A172 (cell line): ENCODE results near the gene CDH8. TPM values are rescaled to one million over a fixed set of nuclear protein-coding genes. Genes with fewer than 3 reads are reported as not detected.

ENCODE experiments used
- DNase-seq: peaks from one replicate; pipeline ENCODE4 v3.0.0-alpha.2; 2015; ENCODE audit warnings: low spot score
- total RNA-seq: library from RNA; depleted of rRNA; stranded (reverse); fragments of >200 nt; shearing (Covaris generic); gene quantifications from 2 replicates; pipeline ENCODE4 v1.2.3, GENCODE V29; 2014

CDH8 gene
- total RNA-seq, 1 experiment from 2014 or later, result 8.2 TPM

- DNase-seq, result no peak
These were observed 381.3 kb downstream of the CDH8 start for GRCh38 chr16:61654962-61655361.

DNA sequence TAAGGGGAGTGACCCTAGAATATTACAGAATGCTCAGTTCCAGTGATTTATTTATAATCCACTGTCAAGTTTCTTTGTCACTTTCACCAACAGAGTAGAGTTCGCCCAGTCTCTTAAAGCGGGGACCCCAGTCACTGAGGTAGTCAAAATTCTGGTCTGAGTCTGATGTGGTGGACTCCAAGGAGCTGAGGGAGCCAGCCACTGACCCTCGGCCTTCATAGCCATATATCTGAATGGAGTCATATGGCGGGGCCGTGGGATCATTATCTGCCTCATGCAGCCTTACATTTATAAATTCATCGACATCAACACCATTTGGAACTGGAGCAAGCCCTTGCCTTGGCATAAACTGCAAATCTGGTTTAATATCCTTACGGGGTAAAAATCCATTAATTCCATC, 382.7 kb downstream of the CDH8 start:
- no peak for DNase-seq

- DNase-seq, result no peak
These were observed 390.7 kb downstream of the CDH8 start for GRCh38 chr16:61645561-61645960.

DNA sequence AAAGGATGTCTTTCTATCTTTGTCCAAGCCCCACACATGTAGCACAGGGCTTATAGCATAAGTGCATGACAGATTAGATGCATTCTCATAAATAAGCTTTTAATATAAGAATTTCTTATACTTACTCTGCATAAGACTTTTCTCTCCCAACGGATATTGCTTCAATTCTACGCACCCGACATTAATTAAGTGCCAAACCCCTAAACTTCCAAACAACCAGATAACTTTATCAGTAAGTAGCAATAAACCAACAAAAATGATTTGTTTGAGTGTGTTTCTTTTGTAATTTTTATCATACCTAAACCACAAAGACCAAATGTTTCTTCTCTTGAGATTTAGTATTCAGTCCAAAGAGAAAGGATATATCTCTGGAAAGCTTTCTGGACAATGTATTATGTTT, 391.5 kb downstream of the CDH8 start:
- no peak for DNase-seq

DNA sequence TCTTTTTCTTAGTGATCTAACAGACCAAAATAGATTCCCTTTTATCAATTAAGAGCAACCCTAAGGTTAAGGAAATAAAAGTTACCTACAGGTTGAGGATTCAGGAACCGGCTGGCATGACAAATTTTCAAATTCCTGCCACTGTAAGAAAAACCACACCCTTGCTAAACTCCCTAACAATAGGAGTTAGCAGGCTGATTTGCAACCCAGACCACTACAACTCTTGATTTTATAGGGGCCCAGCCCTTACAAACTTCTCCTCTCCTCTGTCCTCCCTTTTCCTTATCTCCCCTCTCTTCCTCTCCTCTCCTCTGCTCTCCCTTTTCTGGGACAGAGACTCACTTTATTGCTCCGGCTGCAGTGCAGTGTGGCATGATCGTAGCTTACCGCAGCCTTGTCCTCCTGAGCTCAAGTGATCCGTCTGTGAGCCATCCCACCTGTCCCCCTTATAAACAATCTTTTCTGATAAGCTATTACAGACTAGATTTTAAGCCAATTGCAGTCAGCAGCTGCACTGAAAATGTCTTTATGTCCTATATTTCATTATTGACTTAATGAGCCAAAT, 418.9 kb downstream of the CDH8 start:
- DNase-seq, result no peak

- DNase-seq, result no peak
These were observed 420.1 kb downstream of the CDH8 start for GRCh38 chr16:61616088-61616487.

GRCh38 chr16:61611847-61612491, 424.3 kb downstream of the CDH8 start:
- no peak for DNase-seq

DNA sequence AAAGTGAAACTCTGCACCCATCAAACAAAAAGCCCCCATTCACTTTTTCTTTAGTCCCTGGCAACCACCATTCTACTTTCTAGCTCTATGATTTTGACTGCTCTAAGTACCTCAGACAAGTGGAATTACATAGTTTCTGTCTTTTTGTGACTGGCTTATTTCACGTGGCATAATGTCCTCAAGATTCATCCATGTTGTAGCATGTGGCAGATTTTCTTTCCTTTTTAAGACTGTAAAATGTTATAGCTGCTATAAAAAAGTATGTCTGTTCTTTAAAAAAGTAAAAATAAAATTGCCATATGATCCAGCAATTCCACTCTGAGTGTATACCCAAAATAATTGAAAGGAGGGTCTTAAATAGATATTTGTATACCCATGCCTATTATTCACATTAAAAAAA, 429.7 kb downstream of the CDH8 start:
- DNase-seq, result no peak
